GM13977 (cell line): ENCODE measurements around the gene PKM.

ENCODE experiments used
- DNase-seq: peaks from one replicate; pipeline ENCODE4 v3.0.0; 2012; ENCODE audit warnings: low spot score
- CTCF ChIP-seq: IDR thresholded peaks from 2 replicates; pipeline ENCODE4 v1.5.1; 2012; ENCODE audit warnings: mild to moderate bottlenecking, control low read depth; ENCODE audit not compliant: insufficient read depth; ENCODE audit errors: extremely low read depth, missing control alignments
- in situ Hi-C: fragments of 300-500 bp; cut with MboI; formaldehyde crosslinking; loops from one replicate; pipeline ENCODE4 v1.12.0; 2022; ENCODE audit warnings: low sequenced_read_pairs, low pct_unique_long_range_greater_than_20kb, mixed read lengths, inconsistent platforms; ENCODE audit not compliant: unreplicated experiment

The PKM gene

GRCh38 chr15:72248514-72248913 is 17.5 kb upstream of the PKM start:
- in situ Hi-C loops: no loop called here
- TF ChIP-seq CTCF: no peak
- DNase-seq: no peak

GRCh38 chr15:72242775-72243370 is 11.9 kb upstream of the PKM start:
- DNase-seq: no peak
- in situ Hi-C loops: no loop called here
- TF ChIP-seq CTCF: no peak

GRCh38 chr15:72239652-72240051 is 8.7 kb upstream of the PKM start:
- no peak for DNase-seq
- in situ Hi-C loops: no loop called here
- TF ChIP-seq CTCF: no peak

GRCh38 chr15:72238586-72238985 is 7.6 kb upstream of the PKM start:
- TF ChIP-seq CTCF: no peak
- DNase-seq: no peak
- in situ Hi-C loops: no loop called here

GRCh38 chr15:72237853-72238224 is 6.8 kb upstream of the PKM start:
- in situ Hi-C loops: no loop called here
- no peak for DNase-seq
- TF ChIP-seq CTCF: no peak

- in situ Hi-C loops: no loop called here
- DNase-seq: peak; percentile 44
- no peak for TF ChIP-seq CTCF
Observed at GRCh38 chr15:72237029-72237852, 6.3 kb upstream of the PKM start.
